ENCODE data around the gene HAO1.

HAO1 gene

DNA sequence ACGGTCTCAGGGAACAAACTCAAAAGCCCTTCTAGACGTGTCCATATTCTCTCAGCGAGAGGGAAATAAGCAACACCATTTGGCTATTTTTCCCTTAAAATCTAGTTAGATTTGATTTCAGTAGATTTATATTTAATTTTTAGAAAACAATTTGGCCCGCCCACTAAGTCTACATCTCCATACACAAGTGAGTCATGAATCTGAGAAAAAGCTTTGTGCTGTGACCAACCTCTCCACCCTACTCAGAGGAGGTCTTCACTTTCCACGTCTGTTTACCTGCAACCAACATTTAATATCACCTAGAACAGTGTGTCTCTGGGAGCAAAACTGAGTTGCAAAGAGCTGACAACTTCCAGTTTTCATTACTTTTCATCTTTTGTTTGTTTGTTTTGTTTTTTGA is 48.6 kb downstream of the HAO1 start:
- no peaks in the 10 kb centered on the region for H3K36me3 ChIP-seq (replicated peaks; ENCODE audit: low read depth, low read length)
- no peak for TF ChIP-seq CTCF (IDR thresholded peaks at IDR 0.05; ENCODE audit: low read depth, low read length)
- TF ChIP-seq EZH2phosphoT487 (IDR thresholded peaks at IDR 0.05; ENCODE audit: low read depth): no peak
- H3K4me1 ChIP-seq (ENCODE audit: low read length): no peaks in the 10 kb centered on the region
- no peaks in the 10 kb centered on the region for H3K27me3 ChIP-seq (ENCODE audit: low read depth, low read length)
- H3K79me2 ChIP-seq (ENCODE audit: low read length): no peaks in the 10 kb centered on the region
- no peak overlapping the region for H2AFZ ChIP-seq (ENCODE audit: low read depth, low read length)
- H3K9me3 ChIP-seq (ENCODE audit: insufficient read depth, low read length): no peaks in the 10 kb centered on the region
- no peak overlapping the region for H3K4me2 ChIP-seq (ENCODE audit: low read length)
- no peak overlapping the region for H3K9ac ChIP-seq (ENCODE audit: low read length)
- no peaks in the 10 kb centered on the region for H4K20me1 ChIP-seq (ENCODE audit: insufficient read depth, low read length)
- H3K4me3 ChIP-seq (ENCODE audit: low read length): no peak overlapping the region
- H3K27ac ChIP-seq (ENCODE audit: low read length): no peak overlapping the region

DNA sequence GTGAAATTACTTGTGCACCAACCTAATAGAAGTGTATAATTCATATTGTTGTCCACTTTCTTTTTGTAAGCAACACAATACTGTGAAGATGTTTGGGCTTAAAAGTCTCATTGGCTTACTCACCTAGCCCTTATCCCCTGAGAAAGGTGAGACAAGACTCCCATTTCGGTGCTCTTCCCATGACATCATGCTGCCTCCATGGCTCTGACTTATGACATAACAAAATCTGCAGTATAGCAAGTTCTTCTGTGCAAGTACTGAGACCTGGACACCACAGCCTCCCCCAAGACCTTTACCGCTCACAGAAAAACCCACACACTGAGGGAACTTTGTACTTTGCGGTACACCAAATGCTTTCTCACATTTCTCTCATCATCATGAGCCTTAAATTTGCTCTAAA is 50.5 kb downstream of the HAO1 start:
- H3K4me1 ChIP-seq (ENCODE audit: low read length): no peaks in the 10 kb centered on the region
- H4K20me1 ChIP-seq (ENCODE audit: insufficient read depth, low read length): no peaks in the 10 kb centered on the region
- no peak overlapping the region for H3K4me2 ChIP-seq (ENCODE audit: low read length)
- no peaks in the 10 kb centered on the region for H3K9me3 ChIP-seq (ENCODE audit: insufficient read depth, low read length)
- no peak overlapping the region for H2AFZ ChIP-seq (ENCODE audit: low read depth, low read length)
- H3K27me3 ChIP-seq (ENCODE audit: low read depth, low read length): no peaks in the 10 kb centered on the region
- H3K36me3 ChIP-seq (replicated peaks; ENCODE audit: low read depth, low read length): no peaks in the 10 kb centered on the region
- TF ChIP-seq EZH2phosphoT487 (IDR thresholded peaks at IDR 0.05; ENCODE audit: low read depth): no peak
- TF ChIP-seq CTCF (IDR thresholded peaks at IDR 0.05; ENCODE audit: low read depth, low read length): no peak
- no peaks in the 10 kb centered on the region for H3K79me2 ChIP-seq (ENCODE audit: low read length)
- no peak overlapping the region for H3K9ac ChIP-seq (ENCODE audit: low read length)
- H3K27ac ChIP-seq (ENCODE audit: low read length): no peak overlapping the region
- no peak overlapping the region for H3K4me3 ChIP-seq (ENCODE audit: low read length)

DNA sequence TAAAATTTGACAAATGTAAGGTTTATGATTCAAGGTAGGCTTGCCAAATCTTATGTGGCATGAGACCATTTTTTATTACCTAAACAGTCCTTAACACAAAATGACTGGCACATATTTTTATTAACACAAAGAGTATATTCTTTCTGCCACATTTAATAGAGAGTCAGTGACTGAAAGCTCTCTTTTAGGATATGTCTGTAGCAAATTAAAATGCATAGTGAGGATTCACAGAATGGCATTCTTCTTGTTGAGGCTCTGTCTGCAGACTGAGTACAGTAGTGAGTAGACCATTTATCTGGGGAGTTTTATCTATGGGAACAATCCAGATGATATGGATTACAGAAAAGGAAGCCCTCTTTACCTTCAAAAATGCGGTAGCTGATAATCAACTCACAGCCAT is 56.5 kb downstream of the HAO1 start:
- Histone ChIP-seq H3K27ac (ENCODE audit: low read length) (no peak overlapping the region), H3K4me1 (ENCODE audit: low read length) (no peaks in the 10 kb centered on the region), H3K27me3 (ENCODE audit: low read depth, low read length) (peaks cover 6% of the 10 kb centered on the region), H2AFZ (ENCODE audit: low read depth, low read length) (no peak overlapping the region), H3K36me3 (replicated peaks; ENCODE audit: low read depth, low read length) (no peaks in the 10 kb centered on the region), H3K9ac (ENCODE audit: low read length) (no peak overlapping the region), H3K4me3 (ENCODE audit: low read length) (no peak overlapping the region), H3K9me3 (ENCODE audit: insufficient read depth, low read length) (no peaks in the 10 kb centered on the region), H4K20me1 (ENCODE audit: insufficient read depth, low read length) (no peaks in the 10 kb centered on the region), H3K4me2 (ENCODE audit: low read length) (no peak overlapping the region), H3K79me2 (ENCODE audit: low read length) (no peaks in the 10 kb centered on the region)
- TF ChIP-seq CTCF (IDR thresholded peaks at IDR 0.05; ENCODE audit: low read depth, low read length) (no peak), EZH2phosphoT487 (IDR thresholded peaks at IDR 0.05; ENCODE audit: low read depth) (no peak)

- H3K79me2 ChIP-seq (ENCODE audit: low read length): no peaks in the 10 kb centered on the region
- H3K9me3 ChIP-seq (ENCODE audit: insufficient read depth, low read length): no peaks in the 10 kb centered on the region
- no peak overlapping the region for H3K4me2 ChIP-seq (ENCODE audit: low read length)
- H3K4me3 ChIP-seq (ENCODE audit: low read length): no peak overlapping the region
- H3K9ac ChIP-seq (ENCODE audit: low read length): no peak overlapping the region
- peaks cover 6% of the 10 kb centered on the region for H3K27me3 ChIP-seq (ENCODE audit: low read depth, low read length)
- no peaks in the 10 kb centered on the region for H3K36me3 ChIP-seq (replicated peaks; ENCODE audit: low read depth, low read length)
- no peaks in the 10 kb centered on the region for H3K4me1 ChIP-seq (ENCODE audit: low read length)
- TF ChIP-seq CTCF (IDR thresholded peaks at IDR 0.05; ENCODE audit: low read depth, low read length) (no peak), EZH2phosphoT487 (IDR thresholded peaks at IDR 0.05; ENCODE audit: low read depth) (no peak)
- H2AFZ ChIP-seq (ENCODE audit: low read depth, low read length): no peak overlapping the region
- no peaks in the 10 kb centered on the region for H4K20me1 ChIP-seq (ENCODE audit: insufficient read depth, low read length)
- no peak overlapping the region for H3K27ac ChIP-seq (ENCODE audit: low read length)
These were observed 56.9 kb downstream of the HAO1 start for GRCh38 chr20:7883309-7883708.
